Activated CD4-positive, CD25-positive, alpha-beta regulatory T cell treated with anti-CD3 and anti-CD28 coated beads, Interleukin-2, amount 50 U/mL, for 16 hours (primary cell): Measurements from ENCODE around the gene IGHMBP2.

ENCODE experiments used
- DNase-seq: peaks from one replicate; pipeline ENCODE4 v3.0.0-alpha.2; 2020; ENCODE audit warnings: low read depth, low spot score

Gene IGHMBP2

DNA sequence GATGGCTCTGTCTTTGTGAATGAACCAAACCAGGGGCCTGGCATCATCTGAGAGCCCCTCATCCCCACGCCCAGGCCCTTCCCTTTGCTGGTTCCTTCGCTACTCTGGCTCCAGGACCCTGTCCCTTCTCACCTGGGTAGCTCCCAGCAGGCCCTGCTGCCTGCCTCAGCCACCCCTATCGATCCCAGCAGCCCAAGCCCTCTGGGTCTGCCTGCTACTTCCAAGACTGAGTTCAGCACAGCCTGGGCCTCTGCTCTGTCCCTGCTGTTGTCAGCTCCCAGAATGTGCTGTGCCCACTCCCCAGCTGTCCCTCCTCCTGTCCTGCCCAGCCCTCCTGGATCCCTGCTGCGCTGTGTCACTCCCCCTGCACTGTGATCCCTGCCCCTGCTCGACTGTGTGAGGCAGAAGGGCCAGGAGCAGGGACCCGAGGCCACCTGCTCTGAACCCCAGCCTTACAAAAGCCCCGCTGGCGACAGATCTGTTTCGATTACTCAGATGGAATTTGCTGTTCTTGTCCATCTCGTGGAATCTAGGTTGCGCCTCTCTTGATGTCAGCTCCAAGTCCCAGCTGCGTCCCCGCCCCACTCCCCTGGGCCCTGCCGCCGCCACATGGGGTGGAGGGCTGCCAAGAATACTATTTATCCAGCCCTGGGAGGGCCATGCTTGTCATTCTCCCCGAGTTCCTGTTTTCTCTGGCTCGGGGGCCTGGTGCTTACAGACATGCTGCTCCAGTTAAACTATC, 13.0 kb upstream of the IGHMBP2 start:
- no peak for DNase-seq

GRCh38 chr11:68891351-68891948, 12.2 kb upstream of the IGHMBP2 start:
- DNase-seq, result no peak

GRCh38 chr11:68892576-68892975, 11.1 kb upstream of the IGHMBP2 start:
- no peak for DNase-seq

DNA sequence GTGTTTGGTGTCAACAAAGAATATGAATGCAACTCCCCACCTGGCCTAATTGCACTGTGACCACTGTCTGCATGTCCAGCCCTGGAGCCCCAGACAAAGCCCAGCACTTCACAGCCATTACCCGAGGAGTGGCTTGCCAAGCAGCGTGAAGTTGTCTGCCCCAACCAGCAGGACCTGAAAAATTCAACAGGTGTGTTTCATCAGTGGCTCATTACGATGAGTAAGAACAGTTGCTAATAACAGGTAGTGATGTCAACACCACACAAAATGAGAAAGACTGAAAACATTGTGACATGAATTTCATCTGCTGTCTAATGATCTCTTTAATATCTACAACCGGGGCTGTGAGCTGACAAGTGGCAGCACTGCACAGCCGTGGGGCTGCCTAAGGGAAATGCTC, 10.4 kb upstream of the IGHMBP2 start:
- DNase-seq, result no peak

GRCh38 chr11:68896171-68896959, 7.3 kb upstream of the IGHMBP2 start:
- DNase-seq, result no peak

DNA sequence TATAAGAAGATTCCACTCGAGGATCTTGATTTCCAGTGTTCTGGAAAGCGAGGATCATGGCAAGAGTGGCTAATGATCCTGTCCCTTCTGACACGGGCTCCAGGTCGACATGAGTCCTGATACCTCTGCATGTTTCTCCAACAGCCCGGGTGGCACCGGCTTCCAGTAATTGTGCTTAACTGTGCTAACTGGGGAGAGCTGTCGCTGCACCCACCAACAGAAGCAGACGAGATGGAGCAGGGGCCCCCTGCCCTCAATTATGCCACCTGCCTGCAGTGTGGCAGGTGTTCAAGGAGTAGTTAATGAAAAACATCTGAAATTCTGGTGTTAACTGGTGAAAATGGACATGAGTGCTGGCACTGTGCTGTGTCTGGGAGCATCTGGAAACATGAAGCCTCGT, 6.2 kb upstream of the IGHMBP2 start:
- DNase-seq, result no peak

- DNase-seq, result no peak
These were observed 2.8 kb upstream of the IGHMBP2 start for GRCh38 chr11:68900835-68901381.

DNA sequence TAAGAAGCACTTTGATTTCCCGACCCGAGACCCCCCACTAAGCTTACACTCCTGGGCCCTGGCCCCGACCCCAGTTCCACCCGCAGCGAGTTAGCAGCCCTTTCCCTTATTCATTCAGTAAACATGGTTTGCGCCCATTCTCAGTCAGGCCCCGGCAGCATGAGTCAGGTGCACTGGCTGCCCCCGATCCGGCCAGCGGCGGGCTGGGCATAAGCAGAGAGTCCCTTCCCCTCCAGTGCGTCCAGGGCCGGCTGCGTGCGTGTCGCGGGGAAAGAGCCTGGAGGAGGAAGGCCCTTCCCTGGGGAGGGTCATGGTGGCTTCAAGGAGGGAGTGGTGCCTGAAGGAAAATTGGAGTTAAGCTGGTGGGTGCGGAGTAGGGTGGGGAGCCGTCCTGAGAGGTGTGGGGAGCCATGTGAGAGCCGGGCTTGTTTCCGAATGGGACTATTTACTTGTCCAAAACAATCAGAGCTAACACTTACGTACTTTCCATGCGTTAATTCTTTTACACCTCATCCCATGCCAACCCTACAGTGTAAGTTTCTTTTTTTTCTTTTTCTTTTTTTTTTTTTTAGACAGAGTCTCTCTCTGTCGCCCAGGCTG, 657 bp downstream of the IGHMBP2 start:
- no peak for DNase-seq

GRCh38 chr11:68905421-68906360, 2.0 kb downstream of the IGHMBP2 start:
- no peak for DNase-seq

DNA sequence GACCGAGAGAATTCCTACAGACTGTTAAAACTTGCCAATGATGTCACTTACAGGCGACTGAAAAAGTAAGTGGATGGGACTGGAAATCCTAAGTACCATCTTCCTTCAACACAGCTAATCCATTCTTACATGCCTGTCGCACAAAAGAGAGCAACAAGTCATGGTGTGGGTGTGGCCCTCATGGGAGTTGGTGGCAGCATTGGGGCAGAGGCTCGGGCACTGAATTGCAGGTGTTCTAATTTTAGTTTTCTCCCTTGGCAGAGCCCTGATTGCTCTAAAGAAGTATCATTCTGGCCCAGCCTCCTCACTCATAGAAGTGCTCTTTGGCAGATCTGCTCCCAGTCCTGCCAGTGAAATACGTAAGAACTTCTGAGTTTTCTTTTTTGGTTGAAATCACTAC, 4.6 kb downstream of the IGHMBP2 start:
- DNase-seq, result no peak

DNA sequence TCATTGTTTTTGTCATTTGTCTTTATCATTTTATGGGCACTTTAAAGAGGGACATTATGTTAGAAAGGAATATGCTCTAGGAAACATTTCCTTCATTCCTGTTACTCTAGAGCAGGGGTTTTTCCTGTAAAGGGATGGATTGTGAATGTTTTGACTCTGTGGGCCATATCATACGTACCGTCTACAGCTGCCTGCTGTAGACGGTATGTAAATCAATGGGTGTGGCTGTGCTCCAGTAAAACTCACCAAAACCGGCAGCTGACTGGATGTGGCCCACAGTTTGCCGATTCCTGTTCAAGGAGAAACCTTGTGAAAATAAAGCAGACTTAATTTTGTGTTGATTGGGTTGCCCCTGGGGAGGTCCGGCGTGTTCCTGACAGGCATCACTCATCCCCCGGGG, 7.3 kb downstream of the IGHMBP2 start:
- DNase-seq, result no peak

DNA sequence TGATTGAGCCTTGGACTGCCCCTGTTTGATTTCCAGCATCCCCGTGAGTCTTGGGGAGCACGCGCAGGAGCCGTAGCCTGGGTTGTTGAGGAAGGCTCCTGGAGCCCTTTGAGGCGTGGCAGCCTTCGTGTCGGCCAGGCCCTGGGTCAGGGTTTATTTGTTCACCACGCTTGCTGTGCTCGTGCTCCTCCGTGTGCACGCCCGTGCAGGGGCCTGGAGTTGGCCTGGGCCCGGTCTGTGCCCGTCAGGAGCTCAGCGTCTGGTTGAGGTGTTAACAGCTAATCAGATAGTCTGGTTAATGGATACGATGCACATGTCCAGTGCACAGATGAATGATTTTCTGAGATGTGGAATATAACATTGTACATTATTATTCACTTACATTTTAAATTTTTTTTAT, 8.0 kb downstream of the IGHMBP2 start:
- DNase-seq, result no peak

DNA sequence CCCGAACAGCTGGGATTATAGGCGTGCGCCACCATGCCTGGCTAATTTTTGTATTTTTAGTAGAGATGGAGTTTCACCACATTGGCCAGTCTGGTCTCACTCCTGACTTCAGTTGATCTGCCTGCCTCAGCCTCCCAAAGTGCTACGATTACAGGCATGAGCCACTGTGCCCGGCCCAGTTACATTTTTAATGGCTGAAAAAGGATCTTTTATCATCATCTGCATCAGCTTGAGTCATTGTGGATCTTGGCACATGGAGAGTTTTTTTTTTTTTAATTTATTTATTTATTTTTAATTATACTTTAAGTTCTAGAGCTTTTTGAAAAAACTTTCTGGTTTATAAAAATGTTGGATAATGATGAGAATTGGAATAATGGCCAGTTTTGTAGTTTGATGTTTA, 8.6 kb downstream of the IGHMBP2 start:
- no peak for DNase-seq

GRCh38 chr11:68913188-68913587, 9.5 kb downstream of the IGHMBP2 start:
- no peak for DNase-seq

- no peak for DNase-seq
These were observed 11.1 kb downstream of the IGHMBP2 start for GRCh38 chr11:68914761-68915160.

DNA sequence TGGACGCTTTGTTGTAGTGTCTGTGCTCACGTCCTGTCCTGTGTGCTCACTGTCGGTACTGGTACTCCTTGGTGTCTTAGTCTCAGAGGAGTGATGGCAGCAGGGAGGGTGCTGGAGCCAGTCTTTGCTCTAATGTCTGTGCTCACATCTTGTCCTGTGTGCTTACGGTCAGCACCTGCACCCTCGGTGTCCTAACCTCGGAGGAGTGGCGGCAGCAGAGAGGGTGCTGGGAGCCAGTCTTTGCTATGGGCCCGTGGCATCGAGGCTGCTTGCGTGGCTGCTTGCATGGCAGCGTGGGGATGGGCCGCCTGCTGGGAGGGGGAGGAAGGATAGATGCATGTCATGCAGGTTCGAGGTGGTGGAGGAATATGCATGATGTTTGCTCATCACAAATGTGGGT, 12.7 kb downstream of the IGHMBP2 start:
- no peak for DNase-seq

- DNase-seq, result no peak
These were observed 19.9 kb downstream of the IGHMBP2 start for GRCh38 chr11:68923614-68924013.

DNA sequence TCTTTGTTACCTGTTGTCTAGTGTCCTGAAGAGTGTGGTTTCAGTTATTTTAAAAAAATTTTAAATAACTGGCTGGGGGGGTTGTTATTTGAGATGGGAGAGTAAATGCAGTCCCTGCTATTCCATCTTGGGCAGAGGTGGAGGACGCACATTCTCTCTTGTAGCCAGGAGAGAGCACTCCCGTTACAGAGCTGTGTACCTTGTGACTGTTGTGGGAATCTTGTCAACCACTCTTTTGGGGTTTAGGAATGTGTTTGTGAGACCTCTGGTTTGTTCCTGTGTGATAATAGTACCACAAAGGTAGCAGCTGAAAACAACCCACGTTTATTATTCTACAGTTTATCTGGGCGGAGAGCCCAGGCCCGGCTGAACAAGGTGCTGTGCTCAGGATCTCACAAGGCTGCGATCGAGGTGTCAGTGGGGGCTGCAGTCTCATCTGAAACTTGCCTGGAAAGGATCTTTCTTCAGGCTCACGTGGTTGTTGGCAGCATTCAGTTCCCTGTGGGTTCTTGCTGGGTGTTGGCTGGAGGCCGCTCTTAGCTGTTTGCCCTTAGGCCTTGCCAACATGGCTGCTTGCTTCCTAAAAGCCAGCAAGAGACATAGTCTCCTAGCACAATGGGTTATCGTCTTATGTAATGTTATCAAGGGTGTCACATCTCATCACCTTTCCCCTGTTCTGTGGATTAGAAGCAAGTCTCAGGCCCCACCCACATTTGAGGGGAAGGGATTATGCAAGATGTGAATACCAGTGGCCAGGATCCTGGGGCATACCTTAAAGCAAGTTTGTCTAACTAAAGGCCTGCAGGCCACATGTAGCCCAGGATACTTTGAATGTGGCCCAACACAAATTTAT, 20.6 kb downstream of the IGHMBP2 start:
- no peak for DNase-seq

GRCh38 chr11:68925611-68926010, 21.9 kb downstream of the IGHMBP2 start:
- DNase-seq, result no peak
